ENCODE data around the gene MYLK4.

MYLK4 gene

DNA sequence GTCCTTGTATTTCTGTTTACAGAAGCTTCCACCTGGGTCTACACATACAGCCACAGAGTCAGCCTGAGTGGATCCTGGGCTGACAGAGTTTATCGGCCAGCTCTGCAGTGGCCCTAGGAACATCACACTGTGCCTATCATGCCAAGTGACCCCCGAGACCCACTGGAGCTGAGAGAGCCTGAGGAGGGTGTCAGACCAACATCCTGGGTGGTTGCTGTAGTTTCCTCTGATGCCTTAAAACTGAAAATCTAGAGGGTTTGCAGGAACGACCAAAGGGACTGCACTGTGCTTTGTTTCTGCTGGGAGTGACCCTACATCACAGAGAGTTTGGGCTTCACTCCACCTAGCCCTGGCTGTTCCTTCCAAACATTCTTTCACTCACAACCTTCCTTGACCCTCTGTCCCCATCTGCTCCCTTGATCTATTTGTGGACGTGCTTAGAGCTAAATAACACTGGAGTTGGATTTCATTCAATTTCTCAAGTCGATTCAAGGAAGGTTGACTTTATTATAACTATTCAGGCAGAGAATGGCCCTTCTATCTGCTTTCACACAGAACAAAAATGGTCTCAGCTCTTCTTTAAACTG lies 18.1 kb downstream of the MYLK4 start:
- no peak for DNase-seq

DNA sequence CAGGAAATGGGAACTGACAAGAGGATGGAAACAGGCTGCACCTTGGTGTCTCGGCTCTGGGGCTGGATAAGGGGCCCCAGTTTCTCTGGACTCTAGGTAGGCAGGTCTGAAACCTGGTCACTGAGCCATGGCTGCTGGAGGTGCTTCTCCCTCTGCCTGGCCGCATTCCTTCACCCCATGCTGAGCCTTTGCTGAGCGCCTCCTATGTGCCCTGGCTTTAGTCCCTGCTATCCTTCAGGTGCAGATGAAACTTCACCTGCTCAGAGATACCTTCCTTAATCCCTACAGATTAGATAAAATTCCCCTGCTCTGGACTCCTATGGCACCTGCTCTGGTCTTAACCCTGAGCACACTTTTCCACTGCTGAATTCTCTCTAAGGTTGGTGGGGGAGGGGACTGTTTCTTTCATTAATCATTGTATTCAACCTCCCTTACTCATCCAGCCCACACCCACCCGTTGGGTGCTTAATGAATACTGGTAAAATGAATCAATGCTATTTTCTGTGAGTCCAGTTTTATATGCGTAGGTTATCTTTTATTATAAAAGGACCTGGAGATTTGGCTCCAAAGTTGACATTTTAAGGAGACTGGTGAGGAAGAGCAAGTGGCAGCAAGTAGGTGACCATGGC lies 19.3 kb downstream of the MYLK4 start:
- no peak for DNase-seq

- no peak for DNase-seq
Observed at GRCh38 chr6:2730353-2731107, 20.2 kb downstream of the MYLK4 start.

GRCh38 chr6:2729921-2730320 lies 20.8 kb downstream of the MYLK4 start:
- DNase-seq: no peak

DNA sequence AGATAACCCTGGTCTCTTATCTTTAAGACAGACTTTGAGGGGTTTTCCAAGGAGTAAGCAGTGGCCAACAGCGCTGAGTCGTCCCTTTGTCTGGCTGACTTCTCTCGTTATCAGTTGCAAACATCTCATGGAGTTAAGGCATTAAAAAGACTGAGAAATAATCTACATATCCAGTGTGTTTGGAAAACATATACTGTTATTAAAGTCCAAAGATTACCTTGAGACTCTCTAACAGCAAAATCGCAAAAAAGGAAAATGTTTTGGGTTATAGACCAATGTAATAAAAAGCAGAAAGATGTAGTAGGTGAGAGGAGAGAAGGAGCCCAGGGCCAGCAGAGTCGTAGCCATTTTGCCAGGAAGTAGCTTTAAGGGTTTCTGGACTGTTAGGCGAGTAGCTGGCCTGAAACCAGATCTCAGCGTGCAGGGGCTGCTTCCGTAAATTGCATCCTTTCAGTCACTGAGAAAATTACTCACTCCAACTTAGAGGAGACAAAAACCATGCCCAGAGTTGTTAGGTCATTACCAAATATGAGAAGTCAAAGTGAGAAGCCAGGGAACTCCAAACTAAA lies 24.6 kb downstream of the MYLK4 start:
- peak; percentile 97 for DNase-seq

DNA sequence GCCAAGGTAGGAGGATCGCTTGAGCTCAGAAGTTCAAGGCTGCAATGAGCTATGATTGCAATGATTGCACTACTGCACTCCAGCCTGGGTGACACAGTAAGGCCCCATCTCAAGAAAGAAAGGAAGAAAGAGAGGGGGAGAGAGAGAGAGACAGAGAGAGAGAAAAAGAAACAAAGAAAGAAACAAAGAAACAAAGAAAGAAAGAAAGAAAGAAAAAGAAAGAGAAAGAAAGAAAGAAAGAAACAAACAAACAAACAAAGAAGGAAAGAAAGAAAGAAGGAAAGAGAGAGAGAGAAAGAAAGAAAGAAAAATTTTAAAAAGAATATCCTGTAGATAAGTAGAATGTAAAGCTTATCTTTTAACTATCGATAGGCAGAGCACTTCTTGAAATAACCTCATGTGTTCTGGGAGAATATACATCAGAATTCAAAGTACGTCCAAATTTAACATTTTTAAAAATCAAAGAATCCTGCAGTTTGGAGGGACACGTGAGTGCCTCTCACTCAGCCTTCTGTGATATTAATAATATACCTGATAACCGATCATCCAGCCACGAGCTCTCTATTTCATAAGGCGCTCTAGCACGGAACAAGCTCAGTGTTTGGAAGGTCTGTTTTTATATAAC lies 25.2 kb downstream of the MYLK4 start:
- DNase-seq: no peak

DNA sequence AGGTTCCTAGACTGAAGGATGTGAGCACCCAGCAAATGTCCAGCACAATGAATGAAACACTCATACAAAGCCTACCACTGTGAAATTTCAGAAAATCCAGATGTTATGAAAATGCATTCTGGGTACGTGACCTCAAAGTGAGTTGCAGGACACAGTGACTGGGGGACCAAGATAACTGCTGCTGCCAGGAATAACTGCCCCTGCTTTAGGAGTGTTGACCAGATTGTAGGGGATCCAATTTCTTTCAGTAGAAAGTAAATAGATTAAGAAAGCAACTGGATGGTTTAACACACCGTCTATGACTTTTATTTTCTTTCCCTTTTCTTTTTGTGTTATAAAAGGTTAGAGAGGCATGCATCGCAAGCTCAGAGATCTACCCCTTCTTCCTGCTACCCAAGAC lies 29.5 kb downstream of the MYLK4 start:
- no peak for DNase-seq

DNA sequence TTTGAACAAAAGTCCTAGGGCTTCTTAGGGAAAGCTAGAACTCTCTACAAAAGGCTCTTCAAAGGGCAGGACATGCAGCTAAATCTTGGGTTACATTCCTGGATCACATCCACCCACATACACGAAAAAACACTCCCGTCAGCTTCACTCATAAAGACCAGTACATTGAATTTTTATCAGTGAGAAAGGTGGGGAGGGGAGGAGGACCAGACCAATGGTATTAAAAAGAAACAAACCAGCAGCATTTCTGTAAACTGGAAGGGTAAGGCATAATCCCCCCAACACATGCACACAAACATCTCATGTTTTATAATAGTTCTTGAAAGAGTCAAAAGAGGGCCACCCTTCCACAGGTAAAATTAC lies 31.6 kb downstream of the MYLK4 start:
- no peak for DNase-seq

DNA sequence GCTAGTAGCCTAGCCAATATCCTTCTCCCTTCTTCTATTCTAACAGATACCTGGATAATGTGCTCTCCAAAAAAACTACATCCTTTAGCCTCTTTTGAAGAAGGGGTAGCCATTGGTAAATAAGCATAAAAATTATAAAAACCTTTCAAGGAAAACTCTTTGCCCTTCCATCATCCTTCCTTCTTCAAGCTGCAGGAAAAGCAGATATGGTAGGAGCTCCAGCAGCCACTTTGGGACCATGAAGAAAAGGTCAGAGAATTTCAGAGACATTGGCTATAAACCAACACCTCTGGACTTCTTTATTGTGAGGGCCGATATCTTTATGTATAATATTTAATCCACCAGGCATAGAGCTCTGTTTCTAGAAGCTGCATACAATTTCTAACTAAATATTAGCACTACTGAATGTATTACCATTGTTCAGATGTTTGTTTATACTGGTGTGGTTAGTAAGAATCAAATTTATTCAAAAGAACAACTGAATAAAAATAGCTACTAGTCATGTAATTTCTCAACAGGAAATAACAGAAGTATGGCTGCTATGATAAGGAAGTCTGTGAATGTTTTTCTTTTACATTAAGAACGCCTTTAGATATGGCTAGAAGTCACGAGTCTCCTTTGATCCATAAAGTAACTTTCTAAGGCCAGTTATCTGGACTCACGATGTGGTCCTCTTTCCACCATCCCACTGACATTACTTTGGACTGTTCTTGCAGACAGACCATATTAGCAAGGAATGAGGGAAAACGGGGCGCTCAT lies 32.2 kb downstream of the MYLK4 start:
- no peak for DNase-seq

- DNase-seq: no peak
Observed at GRCh38 chr6:2716936-2717700, 33.6 kb downstream of the MYLK4 start.

DNA sequence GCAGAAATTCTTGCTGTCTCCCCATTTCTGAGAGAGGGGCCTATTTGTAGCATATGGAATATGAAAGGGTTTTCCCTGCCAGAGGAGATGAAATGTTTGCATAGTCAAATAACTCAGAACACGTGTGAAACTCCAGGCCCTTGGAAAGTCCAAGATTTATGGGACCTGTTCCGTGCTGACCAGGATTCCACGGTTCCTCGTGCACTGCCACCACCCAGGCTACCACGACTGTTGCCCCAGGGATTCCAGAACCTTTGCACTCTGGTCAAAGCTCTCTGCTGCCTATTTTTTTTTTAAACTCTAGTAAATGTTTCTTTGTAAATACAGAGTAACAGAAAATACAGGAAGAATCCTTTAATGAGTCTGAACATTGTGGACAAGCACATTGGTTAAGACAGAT lies 35.0 kb downstream of the MYLK4 start:
- no peak for DNase-seq

GRCh38 chr6:2714111-2714895 lies 36.4 kb downstream of the MYLK4 start:
- DNase-seq: peak; percentile 70

- DNase-seq: no peak
Observed at GRCh38 chr6:2713473-2714110, 37.1 kb downstream of the MYLK4 start.

- DNase-seq: no peak
Observed at GRCh38 chr6:2712102-2712501, 38.6 kb downstream of the MYLK4 start.

DNA sequence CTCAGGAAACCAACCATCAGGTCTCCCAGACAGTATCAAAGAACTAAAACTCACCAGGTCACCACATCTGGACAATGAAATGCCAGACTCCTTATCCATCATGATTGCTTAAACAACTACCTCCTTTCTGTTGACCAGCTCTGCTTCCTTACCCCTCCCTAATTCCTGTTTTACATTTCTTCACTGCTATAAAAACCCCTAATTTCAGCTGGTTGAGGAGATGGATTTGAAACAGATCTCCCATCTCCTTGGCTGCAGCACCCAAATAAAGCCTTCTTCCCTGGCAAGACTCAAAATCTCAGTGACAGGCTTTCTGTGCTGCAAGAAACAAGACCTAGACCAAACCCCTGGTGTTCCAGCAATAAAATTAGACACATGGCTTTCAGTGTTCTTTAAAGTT lies 40.3 kb downstream of the MYLK4 start:
- DNase-seq: no peak

- no peak for DNase-seq
Observed at GRCh38 chr6:2708456-2708855, 42.3 kb downstream of the MYLK4 start.

DNA sequence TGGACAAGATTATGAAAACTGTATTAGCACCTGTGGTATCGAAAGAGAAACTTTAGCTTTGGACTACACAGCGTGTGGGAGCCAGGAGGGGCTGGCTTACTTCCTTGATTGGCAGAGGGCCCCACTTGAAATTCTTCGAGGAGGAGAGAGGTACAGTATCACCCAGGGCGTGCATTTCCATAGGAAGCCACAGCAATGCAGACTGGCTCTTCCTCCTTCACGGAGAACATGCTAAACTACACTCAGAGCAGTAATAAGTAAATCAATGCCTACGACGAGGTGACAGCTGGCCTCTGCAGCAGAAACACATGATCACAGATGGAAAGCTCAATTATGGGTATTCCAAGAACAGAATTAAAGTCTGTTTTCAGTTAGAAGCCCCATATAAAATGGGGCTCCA lies 44.2 kb downstream of the MYLK4 start:
- no peak for DNase-seq

DNA sequence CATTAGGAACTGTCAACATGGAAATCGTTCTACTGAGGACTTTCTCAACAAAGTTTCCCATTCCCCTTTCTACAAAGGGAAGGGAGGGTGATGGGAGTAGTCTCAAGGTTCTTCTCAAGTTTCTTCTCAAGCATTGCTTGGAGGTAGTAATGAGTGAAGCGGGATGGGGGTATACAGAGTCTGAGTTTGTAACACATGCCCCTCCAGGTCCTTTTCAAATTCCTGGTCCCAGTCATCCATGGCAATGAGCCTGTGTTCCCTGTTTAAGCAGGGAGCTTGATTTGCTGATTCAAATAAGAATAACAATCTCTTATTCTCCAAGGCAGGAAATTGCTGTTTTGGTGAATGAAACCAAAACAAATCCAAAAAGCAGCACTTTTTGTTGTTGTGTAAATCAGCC lies 45.5 kb downstream of the MYLK4 start:
- DNase-seq: no peak

GRCh38 chr6:2697291-2697690 lies 53.4 kb downstream of the MYLK4 start:
- DNase-seq: no peak

GRCh38 chr6:2695454-2696095 lies 55.1 kb downstream of the MYLK4 start:
- peak; percentile 54 for DNase-seq

Measured in MV-4-11 (cell line).